Caco-2 (cell line): ENCODE measurements around the gene AJAP1. TPM values are rescaled to one million over a fixed set of nuclear protein-coding genes. Genes with fewer than 3 reads are reported as not detected.

Experiments
- BruUV-seq: library from RNA; stranded (reverse); fragments of 400-500 nt; replicated peaks from 2 replicates; lab custom pipeline; 2021; lab: Mats Ljungman, UMichigan
- CTCF ChIA-PET: fragments of 300-600 bp; sonication (Branson Sonifier 250); formaldehyde crosslinking; loops from one replicate; lab custom pipeline; 2022; ENCODE audit warnings: antibody characterized with exemption; lab: Charles Lee
- POLR2A ChIA-PET: fragments of 300-600 bp; sonication (Branson Sonifier 250); formaldehyde crosslinking; loops from one replicate; lab custom pipeline; 2022; ENCODE audit warnings: antibody characterized with exemption; lab: Charles Lee
- DNase-seq, 2 experiments: peaks; one replicate each; pipeline versions ENCODE4 v3.0.0 to v3.0.0-alpha.2; 2020 to 2022
- H3K27me3 ChIP-seq: replicated peaks from 2 replicates; pipeline ENCODE4 v1.6.0; 2011; ENCODE audit warnings: low read length; ENCODE audit not compliant: control insufficient read depth, insufficient read depth
- H3K36me3 ChIP-seq: 2 replicates; pipeline ENCODE4 v1.5.1; 2011; ENCODE audit warnings: low read length; ENCODE audit not compliant: control insufficient read depth, insufficient read depth
- H3K4me1 ChIP-seq: fragments of 250-450 bp; sonication (Bioruptor Pico); 2 replicates; pipeline ENCODE4 v1.5.1; 2020; ENCODE audit warnings: mild to moderate bottlenecking
- H3K4me3 ChIP-seq: 2 replicates; pipeline ENCODE4 v1.5.1; 2011; ENCODE audit warnings: low read depth, mild to moderate bottlenecking, control low read depth, low read length
- H3K9me3 ChIP-seq: fragments of 250-450 bp; sonication (Bioruptor Pico); 2 replicates; pipeline ENCODE4 v1.5.1; 2020; ENCODE audit warnings: mild to moderate bottlenecking, moderate library complexity
- H3K27ac Mint-ChIP-seq: one replicate; pipeline ENCODE4 v1.8.0; 2022; ENCODE audit warnings: mixed read lengths; ENCODE audit not compliant: unreplicated experiment
- H3K27me3 Mint-ChIP-seq: one replicate; pipeline ENCODE4 v1.8.0; 2022; ENCODE audit warnings: mixed read lengths; ENCODE audit not compliant: insufficient read depth, unreplicated experiment
- H3K36me3 Mint-ChIP-seq: one replicate; pipeline ENCODE4 v1.8.0; 2022; ENCODE audit warnings: mild to moderate bottlenecking, mixed read lengths; ENCODE audit not compliant: insufficient read depth, unreplicated experiment
- H3K4me1 Mint-ChIP-seq: one replicate; pipeline ENCODE4 v1.8.0; 2022; ENCODE audit warnings: low read depth, mixed read lengths; ENCODE audit not compliant: unreplicated experiment
- H3K4me3 Mint-ChIP-seq: one replicate; pipeline ENCODE4 v1.8.0; 2022; ENCODE audit warnings: mild to moderate bottlenecking, moderate library complexity, mixed read lengths; ENCODE audit not compliant: unreplicated experiment
- H3K9me3 Mint-ChIP-seq: one replicate; pipeline ENCODE4 v1.8.0; 2022; ENCODE audit warnings: mixed read lengths; ENCODE audit not compliant: unreplicated experiment
- intact Hi-C: fragments of 100-400 bp; cut with micrococcal nuclease; formaldehyde crosslinking; loops from one replicate; pipeline ENCODE4 v1.10.0; 2022; ENCODE audit not compliant: unreplicated experiment
- total RNA-seq: library from RNA; stranded (reverse); gene quantifications from 2 replicates; pipeline ENCODE4 v1.2.3, GENCODE V29; 2022
- TF ChIP-seq, protein P1 (sequence below), 2 experiments: fragments of 200-600 bp in 1 of 2; IDR thresholded peaks; 1 replicate in 1 of 2; 2 replicates in 1 of 2; pipeline versions ENCODE4 v1.5.1 to v1.8.0; 2011 to 2022; ENCODE audit warnings: antibody characterized with exemption in 1 of 2, control low read depth in 1 of 2, inconsistent platforms in 1 of 2, low read depth in 1 of 2, low read length in 1 of 2, mild to moderate bottlenecking in 1 of 2, moderate library complexity in 1 of 2; ENCODE audit not compliant: insufficient read depth in 1 of 2, severe bottlenecking in 1 of 2, unreplicated experiment in 1 of 2

The AJAP1 gene
- total RNA-seq, 1 experiment from 2014 or later: not detected

- H3K4me3 ChIP-seq: no peak overlapping the region
- H3K36me3 Mint-ChIP-seq: no peaks in the 10 kb centered on the region
- no peaks in the 10 kb centered on the region for H3K36me3 ChIP-seq
- no TSS peak for BruUV-seq
- H3K27ac Mint-ChIP-seq: no peak overlapping the region
- H3K4me1 Mint-ChIP-seq: no peaks in the 10 kb centered on the region
- H3K4me1 ChIP-seq: no peaks in the 10 kb centered on the region
- DNase-seq: no peak
- H3K27me3 Mint-ChIP-seq: no peaks in the 10 kb centered on the region
- no peaks in the 10 kb centered on the region for H3K27me3 ChIP-seq
- TF ChIP-seq, protein P1, sequence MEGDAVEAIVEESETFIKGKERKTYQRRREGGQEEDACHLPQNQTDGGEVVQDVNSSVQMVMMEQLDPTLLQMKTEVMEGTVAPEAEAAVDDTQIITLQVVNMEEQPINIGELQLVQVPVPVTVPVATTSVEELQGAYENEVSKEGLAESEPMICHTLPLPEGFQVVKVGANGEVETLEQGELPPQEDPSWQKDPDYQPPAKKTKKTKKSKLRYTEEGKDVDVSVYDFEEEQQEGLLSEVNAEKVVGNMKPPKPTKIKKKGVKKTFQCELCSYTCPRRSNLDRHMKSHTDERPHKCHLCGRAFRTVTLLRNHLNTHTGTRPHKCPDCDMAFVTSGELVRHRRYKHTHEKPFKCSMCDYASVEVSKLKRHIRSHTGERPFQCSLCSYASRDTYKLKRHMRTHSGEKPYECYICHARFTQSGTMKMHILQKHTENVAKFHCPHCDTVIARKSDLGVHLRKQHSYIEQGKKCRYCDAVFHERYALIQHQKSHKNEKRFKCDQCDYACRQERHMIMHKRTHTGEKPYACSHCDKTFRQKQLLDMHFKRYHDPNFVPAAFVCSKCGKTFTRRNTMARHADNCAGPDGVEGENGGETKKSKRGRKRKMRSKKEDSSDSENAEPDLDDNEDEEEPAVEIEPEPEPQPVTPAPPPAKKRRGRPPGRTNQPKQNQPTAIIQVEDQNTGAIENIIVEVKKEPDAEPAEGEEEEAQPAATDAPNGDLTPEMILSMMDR (IDR thresholded peaks at IDR 0.05; ENCODE audit: insufficient read depth in 1 of 2, low read depth in 1 of 2, low read length in 1 of 2, severe bottlenecking in 1 of 2, unreplicated experiment in 1 of 2): no peak
- intact Hi-C loops: no loop called here
- H3K4me3 Mint-ChIP-seq: no peak overlapping the region
- CTCF ChIA-PET: no interaction called here
- no peaks in the 10 kb centered on the region for H3K9me3 ChIP-seq
- POLR2A ChIA-PET: no interaction called here
- peaks cover 9% of the 10 kb centered on the region for H3K9me3 Mint-ChIP-seq
Observed at GRCh38 chr1:4755301-4755845, 101.0 kb downstream of the AJAP1 start.

GRCh38 chr1:4755864-4756504 lies 101.6 kb downstream of the AJAP1 start:
- Mint-ChIP-seq H3K27me3 (no peaks in the 10 kb centered on the region), H3K36me3 (no peaks in the 10 kb centered on the region), H3K9me3 (peaks cover 9% of the 10 kb centered on the region), H3K27ac (no peak overlapping the region), H3K4me3 (no peak overlapping the region), H3K4me1 (no peaks in the 10 kb centered on the region)
- Histone ChIP-seq H3K9me3 (no peaks in the 10 kb centered on the region), H3K4me3 (no peak overlapping the region), H3K27me3 (no peaks in the 10 kb centered on the region), H3K36me3 (no peaks in the 10 kb centered on the region), H3K4me1 (no peaks in the 10 kb centered on the region)
- POLR2A ChIA-PET: no interaction called here
- TF ChIP-seq, protein P1 (IDR thresholded peaks at IDR 0.05; ENCODE audit: insufficient read depth in 1 of 2, low read depth in 1 of 2, low read length in 1 of 2, severe bottlenecking in 1 of 2, unreplicated experiment in 1 of 2): no peak
- CTCF ChIA-PET: no interaction called here
- no peak for DNase-seq
- no TSS peak for BruUV-seq
- intact Hi-C loops: no loop called here

GRCh38 chr1:4756851-4757580 lies 102.6 kb downstream of the AJAP1 start:
- TF ChIP-seq, protein P1 (IDR thresholded peaks at IDR 0.05; ENCODE audit: insufficient read depth in 1 of 2, low read depth in 1 of 2, low read length in 1 of 2, severe bottlenecking in 1 of 2, unreplicated experiment in 1 of 2): no peak
- Histone ChIP-seq H3K36me3 (no peaks in the 10 kb centered on the region), H3K4me1 (no peaks in the 10 kb centered on the region), H3K4me3 (no peak overlapping the region), H3K27me3 (no peaks in the 10 kb centered on the region), H3K9me3 (no peaks in the 10 kb centered on the region)
- CTCF ChIA-PET: no interaction called here
- Mint-ChIP-seq H3K27me3 (no peaks in the 10 kb centered on the region), H3K27ac (no peak overlapping the region), H3K4me3 (no peak overlapping the region), H3K9me3 (peaks cover 9% of the 10 kb centered on the region), H3K4me1 (no peaks in the 10 kb centered on the region), H3K36me3 (no peaks in the 10 kb centered on the region)
- POLR2A ChIA-PET: no interaction called here
- BruUV-seq: no TSS peak
- no peak for DNase-seq
- intact Hi-C loops: no loop called here
